GM19395 (cell line): Measurements from ENCODE around the gene PQBP1.
"Not testable (repeated sequence)": the region's sequence is repeated elsewhere in the genome, so short reads cannot be mapped to it uniquely, and the experiment has no call there.

Experiments
- ATAC-seq: cut with Tn5 transposase; IDR thresholded peaks from one replicate; pipeline ENCODE4 v1.9.1; 2021; ENCODE audit warnings: mild to moderate bottlenecking, moderate library complexity; ENCODE audit not compliant: unreplicated experiment

The PQBP1 gene, protein sequence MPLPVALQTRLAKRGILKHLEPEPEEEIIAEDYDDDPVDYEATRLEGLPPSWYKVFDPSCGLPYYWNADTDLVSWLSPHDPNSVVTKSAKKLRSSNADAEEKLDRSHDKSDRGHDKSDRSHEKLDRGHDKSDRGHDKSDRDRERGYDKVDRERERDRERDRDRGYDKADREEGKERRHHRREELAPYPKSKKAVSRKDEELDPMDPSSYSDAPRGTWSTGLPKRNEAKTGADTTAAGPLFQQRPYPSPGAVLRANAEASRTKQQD

DNA sequence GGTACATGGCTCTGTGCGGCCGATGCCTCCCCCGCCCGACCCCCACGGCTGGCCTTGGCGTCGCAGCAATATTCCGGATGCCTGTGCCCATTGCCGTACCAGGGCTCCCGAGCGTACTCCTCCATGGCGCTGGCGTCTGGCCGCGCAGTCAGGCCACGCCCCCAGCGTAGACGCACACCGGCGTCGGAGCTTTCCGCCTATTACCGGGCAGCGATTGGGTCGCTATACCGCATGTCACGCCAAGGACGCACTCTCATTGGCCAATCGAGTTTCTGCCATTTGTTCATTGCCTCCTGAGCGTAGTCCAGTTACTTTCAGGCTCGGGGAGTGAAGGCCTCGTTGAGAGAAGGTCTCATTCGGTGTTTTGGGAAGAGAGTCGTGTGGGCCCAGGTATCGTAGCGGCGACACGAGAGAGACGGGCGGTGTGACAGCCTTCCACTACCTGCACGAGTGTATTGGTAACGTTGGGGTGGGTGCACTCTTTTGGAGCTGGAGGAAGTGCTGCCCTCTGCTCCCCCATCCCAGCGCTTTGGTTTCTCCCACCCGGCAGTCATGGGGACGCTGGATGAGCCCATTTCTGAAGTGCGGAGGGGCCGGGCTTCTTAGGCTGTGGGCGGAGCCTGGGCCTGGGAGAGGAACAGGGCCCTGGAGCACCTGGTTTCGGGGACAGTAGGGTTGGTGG is at the start of gene PQBP1, which contains the start of gene TIMM17B:
Gene PQBP1, plus strand, starts transcription at position 306 of the 682 bp plus-strand sequence. CDS start 580 bp downstream, outside the sequence.
Gene TIMM17B, minus strand, starts transcription at position 144 of the 682 bp plus-strand sequence. Its CDS starts 19 bp downstream, at position 125.
- ATAC-seq: peak; percentile 84

DNA sequence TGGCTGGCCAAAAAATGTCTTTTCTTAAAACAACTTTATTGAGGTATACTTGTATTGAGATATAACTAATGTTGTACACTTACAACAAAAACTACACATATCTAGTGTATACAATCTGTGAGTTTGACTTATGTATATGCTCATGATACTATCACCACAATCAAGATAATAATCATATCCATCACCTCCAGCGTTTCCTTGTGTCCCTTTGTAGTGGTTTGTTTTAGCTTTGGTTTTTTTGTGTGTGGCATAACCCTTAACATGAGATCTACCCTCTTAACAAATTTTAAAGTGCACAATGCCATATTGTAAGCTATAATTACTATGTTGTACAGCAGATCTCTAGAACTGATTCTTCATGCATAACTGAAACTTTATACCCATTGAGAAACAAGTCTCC is 48.9 kb upstream of the PQBP1 start:
- no peak for ATAC-seq

DNA sequence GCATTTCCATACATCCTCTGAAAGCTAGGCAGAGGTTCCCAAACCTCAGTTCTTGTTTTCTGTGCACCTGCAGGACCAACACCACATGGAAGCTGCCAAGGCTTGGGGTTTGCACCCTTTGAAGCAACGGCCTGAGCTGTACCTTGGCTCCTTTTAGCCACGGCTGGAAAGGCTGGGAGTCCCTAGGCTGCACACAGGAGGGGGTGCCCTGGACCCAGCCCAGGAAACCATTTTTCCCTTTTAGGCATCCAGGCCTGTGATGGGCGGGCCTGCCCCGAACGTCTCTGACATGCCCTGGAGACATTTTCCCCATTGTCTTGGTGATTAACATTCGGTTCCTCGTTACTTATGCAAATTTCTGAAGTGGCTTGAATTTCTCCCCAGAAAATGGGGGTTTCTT is 44.9 kb upstream of the PQBP1 start:
- ATAC-seq: no peak

DNA sequence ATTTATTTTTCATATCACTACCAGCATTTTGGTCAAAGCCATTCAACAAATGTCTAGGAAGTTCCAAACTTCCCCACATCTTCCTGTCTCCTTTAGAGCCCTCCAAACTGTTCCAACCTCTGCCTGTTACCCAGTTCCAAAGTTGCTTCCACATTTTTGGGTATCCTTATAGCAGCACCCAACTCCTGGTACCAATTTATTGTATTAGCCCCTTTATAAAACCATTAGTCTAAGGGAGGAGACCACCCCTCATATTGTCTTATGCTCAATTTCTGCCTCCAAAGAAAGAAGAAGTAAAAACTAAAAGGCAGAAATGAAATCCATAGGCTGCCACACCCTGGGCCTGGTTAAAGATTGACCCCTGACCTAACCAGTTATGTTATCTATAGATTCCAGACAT is 44.2 kb upstream of the PQBP1 start:
- not testable (repeated sequence) for ATAC-seq

DNA sequence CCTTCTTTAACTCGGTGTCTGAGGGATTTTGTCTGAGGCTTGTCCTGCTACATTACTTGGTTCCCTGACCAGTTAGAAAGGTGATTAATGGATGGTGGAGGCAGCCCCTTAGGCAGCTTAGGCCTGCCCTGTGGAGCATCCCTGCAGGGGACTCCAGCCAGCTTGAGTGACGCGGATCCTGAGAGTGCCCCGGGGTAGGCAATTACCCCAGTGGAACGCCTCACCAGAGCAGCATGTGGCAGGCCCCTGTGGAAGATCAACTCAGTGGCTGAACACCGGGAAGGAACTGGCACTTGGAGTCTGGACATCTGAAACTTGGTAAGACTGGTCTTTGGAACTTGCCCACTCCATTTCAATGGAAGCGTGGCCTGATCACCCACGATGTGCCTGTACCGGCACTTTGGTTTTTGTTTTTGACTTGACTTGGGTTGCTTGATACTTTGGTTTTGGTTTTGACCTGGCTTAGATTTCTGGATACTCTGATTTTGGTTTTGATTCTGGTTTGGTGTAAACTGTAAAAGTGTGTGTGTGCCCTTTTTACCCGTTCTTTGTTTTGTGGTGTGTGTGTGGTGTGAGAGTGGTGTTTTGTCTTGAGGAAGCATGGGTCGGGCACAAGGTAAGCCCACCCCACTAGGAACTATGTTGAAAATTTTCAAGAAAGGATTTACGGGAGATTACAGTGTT is 43.5 kb upstream of the PQBP1 start:
- not testable (repeated sequence) for ATAC-seq

DNA sequence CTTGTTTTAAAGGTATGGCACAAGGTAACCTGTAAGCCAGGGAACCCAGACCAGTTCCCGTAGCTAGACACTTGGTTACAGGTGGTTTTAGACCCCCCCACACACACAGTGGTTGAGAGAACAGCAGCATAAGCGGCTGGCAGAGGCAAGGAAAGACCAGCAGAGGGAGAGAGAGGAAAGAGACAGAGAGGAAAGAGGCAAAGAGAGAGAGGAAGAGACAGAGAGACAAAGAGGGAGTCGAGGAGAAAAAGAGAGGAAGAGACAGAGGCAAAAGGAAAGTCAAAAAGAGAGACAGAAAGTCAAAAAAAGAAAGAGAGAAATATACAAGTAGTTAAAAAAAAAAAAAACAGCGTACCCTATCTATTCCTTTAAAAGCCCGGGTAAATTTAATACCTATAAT is 42.8 kb upstream of the PQBP1 start:
- no peak for ATAC-seq

DNA sequence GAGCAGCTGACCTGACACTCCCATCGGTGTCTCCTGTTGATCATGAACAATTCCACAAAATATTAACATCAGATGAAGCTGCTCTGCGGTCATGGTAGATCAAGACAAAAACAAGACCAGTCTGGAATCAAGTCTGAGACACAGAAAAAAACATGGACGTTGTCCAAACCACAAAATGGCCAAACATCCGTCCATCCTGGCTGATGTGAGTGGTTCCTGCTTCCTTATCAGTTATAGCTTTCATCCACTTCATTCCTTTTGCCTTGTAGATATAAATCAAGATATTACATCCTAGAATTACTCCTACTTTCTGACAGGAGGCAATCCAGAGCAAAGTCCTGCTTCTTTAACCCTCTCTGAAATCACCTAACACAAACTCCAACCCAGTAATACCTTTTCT is 33.5 kb upstream of the PQBP1 start:
- ATAC-seq: no peak

DNA sequence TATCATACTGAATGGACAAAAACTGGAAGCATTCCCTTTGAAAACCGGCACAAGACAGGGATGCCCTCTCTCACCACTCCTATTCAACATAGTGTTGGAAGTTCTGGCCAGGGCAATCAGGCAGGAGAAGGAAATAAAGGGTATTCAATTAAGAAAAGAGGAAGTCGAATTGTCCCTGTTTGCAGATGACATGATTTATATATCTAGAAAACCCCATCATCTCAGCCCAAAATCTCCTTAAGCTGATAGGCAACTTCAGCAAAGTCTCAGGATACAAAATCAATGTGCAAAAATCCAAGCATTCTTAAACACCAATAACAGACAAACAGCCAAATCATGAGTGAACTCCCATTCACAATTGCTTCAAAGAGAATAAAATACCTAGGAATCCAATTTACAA is 25.7 kb upstream of the PQBP1 start:
- not testable (repeated sequence) for ATAC-seq

DNA sequence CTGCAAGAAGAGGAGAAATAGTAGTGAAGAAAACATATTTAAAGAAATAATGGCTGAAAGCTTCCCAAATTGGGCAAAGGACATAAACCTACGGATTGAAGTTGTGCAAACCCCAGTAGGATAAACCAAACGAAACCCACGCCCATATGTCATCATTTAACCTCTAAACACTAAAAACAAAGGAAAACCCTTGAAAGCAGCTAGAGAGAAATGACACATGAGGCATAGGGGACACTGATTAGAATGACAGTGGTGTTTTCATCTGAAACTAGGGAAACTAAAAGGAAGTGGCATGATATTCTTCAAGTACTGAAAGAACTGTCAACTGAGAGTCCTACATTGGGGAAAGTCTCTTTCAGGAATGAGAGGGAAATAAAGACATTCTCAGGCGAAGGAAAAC is 20.8 kb upstream of the PQBP1 start:
- not testable (repeated sequence) for ATAC-seq

DNA sequence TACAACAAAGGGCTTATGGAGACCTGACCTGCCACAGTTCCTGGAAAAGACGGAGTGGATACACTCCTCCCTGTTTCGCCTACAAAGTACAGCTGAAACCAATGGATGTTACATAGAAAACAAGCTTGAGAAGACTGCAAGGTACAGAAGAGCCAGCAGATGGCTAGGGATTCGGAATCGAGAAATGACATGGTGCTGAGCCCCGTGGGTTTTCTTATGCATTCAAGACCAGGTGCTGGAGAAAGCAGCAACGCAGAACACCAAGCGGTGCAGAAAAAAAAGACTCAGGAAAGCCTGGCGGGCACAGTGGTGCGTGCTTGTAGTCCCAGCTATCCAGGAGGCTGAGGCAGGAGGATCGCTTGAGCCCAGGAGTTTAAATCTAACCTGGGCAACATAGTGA is 14.0 kb upstream of the PQBP1 start:
- ATAC-seq: no peak

DNA sequence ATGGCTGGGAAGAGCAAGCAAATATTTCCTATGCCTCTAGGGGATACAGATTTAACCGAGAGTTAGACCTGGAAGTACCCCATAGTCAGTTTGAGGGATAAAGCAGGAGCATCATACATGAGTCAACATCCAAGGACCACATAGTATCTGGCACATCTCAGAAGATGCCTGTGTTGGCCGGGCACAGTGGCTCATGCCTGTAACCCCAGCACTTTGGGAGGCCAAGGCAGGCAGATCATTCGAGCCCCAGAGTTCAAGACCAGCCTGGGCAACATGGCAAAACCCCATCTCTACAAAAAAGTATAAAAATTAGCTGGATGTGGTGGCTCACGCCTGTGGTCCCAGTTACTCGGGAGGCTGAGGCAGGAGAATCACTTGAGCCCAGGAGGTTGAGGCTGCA is 11.1 kb upstream of the PQBP1 start:
- ATAC-seq: not testable (repeated sequence)

DNA sequence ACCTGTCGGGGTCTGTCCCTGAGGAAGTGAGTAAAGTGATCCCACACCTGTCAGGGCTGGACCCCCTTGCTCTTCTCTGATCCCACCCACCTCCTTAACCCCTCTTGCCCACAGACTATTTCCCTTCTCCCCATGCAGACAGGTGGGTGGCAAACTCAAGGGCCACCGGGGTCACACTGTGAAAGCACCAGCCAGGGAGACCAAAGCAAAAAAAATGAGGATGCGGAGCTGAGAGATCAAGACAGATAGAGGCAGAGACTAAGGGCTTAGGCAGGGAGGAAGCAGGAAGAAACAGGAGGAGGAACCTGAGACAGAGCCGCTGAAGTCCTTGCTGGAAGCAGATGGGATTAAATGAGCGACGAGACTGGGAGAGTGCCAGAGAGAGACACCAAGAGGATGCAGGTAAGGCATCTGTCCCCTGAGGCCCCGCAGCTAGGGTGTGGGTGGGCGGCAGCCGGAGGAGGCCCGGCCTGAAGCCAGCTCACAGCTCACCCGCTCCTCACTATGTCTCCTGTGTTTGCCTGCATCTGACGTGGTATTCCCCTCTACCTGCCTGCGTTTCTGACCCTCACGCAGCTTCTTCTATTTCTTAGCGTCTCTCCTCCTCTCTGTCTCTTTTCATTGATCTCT is 7.3 kb upstream of the PQBP1 start:
- ATAC-seq: no peak

DNA sequence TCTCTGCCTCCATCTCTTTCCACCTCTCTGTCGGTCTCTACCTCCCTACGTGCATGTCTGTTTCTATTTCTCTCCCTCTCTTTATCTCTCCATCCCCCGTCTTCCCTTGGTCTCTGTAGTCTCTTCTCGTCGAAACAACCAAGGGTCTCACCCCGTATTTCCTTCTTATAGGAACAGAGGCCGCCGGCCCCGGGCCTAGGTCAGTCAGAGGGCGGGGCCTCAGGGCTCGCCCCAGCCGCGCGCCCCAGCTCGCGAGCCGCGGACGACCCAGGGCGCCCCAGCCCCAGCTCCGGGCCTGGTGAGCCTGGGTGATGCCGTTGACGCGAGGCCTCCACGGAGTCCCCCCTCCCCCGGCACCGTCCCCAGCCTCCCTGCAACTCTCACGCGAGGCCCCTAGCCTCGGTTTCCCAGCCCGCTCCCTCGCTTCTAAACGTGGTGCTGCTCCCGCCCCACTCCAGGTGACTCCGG is 6.8 kb upstream of the PQBP1 start:
- ATAC-seq: peak; percentile 47

DNA sequence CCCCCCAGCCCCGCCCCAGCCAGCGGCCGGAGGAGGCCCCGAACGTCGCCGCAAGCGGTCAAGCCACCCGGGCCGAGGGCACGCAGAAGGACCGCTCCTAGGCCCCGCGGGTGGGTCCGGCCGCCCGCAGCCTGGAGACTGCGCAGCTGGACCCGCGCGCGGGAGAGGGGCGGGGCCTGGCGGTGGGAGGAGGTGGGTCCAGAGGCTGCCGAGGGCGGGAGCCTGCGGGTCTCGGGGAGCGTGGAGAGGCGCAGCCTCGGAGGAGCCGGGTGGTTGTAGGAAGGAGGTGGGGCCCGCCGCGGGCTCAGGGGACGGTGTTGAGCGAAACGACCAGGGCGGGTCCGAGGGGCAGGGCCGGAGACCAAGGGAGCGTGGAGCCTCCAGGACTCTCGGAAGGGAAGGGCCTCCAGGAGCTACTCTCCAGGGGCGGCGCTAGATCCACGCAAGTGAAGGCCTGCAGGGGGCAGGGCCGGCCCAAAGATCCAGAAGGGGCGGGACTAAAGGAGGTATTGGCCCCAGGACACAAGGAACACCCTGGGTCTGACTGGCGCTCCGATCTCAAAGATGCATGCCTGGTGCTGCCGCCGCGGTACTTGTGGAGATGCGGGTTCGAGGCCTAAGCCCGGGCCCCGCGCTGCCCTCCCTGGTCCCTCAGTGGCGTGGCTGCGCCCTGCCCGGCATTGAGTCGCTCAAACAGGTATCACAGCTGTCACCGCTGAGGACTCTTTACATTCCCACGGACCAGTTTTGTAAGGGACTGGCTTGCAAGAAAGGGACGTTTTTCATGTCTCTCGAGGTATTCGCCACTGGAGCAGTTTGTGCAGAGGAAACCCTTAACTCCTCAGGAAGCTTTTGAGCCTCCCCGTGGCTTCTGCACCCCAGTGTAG is 6.1 kb upstream of the PQBP1 start:
- ATAC-seq: peak; percentile 79

DNA sequence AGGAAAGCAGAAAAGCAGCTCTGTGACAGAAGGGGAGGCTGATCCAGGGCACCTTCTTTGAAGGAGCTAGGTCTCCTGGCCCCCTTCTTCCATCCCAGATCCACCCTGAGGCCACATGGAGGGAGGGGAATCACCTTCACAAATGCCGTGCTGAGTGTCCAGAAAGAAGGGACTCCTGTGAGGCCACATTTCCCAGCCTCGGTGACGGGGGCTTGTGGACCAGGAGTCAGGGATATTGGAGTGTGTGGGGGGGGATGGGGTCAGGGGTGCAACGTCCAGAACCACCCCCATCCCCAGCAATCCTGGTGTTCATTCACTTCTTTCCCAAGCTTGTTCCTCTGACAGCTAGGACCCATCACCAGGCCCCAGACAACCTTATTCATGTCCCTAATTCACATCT is 4.8 kb upstream of the PQBP1 start:
- no peak for ATAC-seq

DNA sequence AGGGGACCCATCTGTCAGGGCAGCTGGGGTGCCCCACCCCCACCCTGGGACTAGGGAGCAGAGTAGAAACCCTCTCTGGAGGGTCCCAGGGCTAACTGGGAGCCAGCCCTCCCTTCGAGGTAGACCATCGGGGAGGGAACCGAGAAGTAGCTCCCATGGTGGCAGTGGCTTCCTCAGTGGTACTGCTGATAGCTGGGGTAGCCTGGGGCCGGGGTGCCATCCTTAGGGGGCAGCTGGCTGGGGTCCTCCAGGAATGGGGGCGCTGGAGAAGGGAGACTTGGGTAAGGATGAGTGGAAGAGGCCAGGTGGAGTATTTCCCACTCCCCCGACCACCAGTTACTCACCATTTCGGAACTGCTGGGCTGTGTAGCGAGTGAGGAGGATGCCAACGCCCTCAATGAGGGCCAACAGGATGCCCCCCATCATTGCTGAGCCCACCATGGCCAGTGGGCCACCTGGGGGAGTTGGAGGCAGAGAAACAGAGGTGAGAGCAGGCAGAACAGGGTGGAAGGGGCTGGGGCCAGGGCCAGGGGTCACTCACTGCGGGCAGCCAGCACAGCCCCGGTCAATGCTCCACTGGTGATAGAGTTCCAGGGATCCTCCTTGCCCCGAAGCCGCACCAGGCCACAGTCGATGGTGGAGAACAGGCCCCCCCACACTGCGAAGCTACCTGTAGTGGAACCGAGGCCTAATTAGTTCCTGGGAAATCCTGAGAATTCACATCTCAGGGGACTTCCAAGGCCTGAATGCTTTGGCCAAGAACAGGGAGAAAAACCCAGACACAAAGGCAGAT is 4.0 kb upstream of the PQBP1 start:
- ATAC-seq: no peak

DNA sequence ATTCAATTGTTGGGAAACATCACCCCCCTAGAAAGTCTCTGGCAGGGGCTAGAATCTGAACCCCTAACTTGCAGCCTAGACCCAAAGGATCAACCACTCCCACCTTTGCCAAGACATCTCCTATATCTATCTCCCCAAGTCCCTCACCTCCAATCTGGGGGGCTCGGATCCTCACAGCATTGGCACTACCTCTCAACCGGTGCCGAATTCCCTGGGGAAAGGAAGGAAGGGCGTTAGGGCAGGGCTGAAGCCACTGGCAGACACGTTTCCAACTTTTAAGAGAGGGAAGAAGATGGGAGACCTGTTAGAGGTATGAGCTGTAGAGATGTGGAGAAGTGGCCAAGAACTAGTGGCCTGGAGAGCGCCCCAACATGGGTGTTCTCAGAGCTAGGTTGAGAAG is 2.8 kb upstream of the PQBP1 start:
- no peak for ATAC-seq

DNA sequence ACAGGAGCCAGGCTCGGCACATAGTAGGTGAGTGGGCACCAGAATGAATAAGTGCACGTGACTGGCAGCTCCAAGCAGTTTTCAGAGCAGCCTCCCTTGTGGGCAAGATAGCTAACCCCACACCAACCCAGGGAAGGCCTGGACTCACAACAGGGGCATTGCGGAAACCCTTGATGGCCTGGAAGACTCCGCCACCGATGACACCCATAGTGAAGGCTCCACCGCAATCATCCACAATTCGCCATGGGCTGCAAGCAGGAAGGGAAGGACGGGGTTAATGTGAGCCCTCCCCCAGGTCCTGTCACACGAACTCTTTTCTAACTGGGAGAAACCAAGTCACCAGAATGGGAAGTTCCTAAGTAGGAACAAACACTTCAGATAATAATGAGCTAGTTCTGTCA is 1.1 kb upstream of the PQBP1 start:
- ATAC-seq: no peak

DNA sequence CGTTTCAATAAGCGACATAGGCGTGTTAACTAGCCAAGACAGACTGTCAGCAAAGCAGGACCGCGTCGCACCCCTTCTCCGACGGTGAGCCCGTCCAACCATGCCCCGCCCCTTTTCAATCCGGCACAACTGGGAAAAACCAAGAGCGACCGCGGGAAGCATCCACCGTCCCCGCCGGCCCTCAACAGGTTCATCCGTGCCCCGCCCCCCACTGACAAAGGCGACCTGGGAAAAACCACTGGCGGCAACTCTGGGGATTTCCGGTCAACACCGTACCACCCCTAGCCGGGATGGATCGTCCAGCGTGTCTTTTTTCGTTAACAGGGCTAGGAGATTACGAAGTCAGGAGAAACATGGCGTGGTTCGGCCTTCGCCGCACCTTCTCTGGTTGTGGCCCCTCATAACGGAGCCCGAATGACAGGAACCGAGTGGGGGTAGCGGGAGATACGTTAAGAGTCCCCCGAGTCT is 539 bp upstream of the PQBP1 start:
- ATAC-seq: peak; percentile 23

DNA sequence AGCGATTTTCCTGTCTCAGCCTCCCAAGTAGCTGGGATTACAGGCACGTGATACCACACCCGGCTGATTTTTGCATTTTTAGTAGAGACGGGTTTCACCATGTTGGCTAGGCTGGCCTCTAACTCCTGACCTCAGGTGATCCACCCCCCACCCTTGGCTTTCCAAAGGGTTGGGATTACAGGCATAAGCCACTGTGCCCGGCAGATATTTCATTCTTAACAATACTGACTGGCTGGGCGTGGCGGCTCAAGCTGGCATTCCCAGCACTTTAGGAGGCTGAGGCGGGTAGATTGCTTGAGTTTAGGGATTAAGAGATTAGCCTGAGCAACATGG is 1.3 kb downstream of the PQBP1 start:
- ATAC-seq: no peak
